Glomerular visceral epithelial cell (primary cell): ENCODE data around the gene GNRHR.
A peak's percentile ranks its signal among the peaks of the same experiment; 100 is the strongest.

ENCODE experiments used
- DNase-seq: peaks from one replicate; pipeline ENCODE4 v3.0.0-alpha.2; 2016; ENCODE audit errors: extremely low spot score

Gene GNRHR

DNA sequence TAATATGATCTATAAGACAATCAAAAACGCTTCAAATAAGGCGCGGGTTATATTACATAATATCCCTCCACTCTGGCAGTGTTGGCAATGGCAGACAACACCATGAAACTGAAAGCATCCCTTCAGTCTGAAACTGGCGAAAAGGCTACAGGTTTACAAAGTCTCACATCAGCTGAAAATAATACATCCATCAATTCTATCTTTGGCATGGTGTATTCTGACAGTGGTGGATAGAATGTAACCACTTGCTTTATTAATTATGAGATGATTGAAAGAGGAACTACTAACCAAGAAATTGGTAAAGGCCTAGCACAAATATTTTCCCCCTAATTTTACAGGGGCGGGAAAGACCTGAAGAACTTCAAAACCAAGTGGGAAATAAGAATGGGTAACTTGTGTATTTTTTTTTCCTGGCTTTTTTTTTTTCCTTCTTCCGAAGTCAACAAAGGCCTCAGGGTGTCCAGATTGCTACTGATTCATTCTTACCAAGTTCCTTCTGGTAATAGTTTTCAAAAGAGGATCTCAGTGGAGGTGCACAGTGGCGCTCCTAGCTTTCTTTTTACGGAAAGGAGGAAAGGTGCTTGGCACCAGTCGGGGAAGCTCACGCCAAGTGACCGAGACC is 54.0 kb downstream of the GNRHR start:
- peak; percentile 18 for DNase-seq

DNA sequence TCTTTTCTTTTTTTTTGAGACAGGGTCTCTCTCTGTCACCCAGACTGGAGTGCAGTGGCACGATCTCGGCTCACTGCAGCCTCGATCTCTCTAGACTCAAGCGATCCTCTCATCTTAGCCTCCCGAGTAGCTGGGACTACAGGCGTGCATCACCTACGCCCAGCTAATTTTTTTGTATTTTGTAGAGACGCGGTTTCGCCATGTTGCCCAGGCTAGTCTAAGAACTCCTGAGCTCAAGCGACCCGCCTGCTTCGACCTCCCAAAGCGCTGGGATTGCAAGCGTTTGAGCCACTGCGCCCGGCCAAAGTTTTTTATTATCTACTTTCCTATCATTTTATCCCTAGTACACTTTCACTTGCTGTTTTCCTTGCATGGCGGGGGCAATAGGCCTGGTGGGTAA is 54.6 kb downstream of the GNRHR start:
- no peak for DNase-seq

GRCh38 chr4:67697860-67698687 is 56.1 kb downstream of the GNRHR start:
- DNase-seq = no peak

- DNase-seq = no peak
Observed at GRCh38 chr4:67696061-67696460, 58.1 kb downstream of the GNRHR start.

DNA sequence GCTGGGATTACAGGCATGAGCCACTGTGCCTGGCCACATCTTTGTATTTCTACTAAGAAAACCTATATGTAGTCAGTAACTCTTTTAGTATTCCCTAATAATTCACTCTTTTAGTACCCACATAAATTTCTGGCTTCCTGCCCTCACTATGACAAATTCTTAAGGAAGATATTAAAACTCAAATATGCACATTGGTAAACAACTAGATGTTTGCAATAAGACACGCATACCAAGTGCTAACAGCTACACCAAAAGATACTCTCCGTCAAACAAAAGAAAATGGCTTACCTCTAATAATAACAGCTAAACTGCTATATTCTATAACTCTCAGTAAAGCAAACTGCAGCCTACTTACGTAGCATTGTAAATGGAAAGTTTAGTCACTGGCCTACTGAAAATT is 59.5 kb downstream of the GNRHR start:
- DNase-seq = no peak

DNA sequence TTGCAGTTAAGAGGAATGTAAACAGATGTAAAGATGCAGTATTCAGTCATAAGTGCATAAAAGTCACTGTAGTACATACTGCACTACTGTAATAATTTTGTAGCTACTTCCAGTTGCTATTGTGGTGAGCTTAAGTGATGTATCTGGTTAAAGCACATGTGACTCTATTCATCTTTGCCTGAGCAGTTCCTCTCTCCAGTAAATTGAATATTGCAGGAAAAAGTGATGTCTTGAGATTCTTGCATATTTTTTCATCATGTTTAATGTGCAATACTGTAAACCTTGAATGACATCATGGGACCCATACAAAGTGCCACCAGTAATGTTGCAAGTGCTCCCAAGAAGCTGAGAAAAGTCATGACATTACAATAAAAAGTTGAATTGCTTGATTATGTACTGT is 62.9 kb downstream of the GNRHR start:
- no peak for DNase-seq
